Astrocyte of the spinal cord (primary cell): ENCODE measurements around the gene NUMB.
A peak's percentile ranks its signal among the peaks of the same experiment; 100 is the strongest.

ENCODE experiments used
- DNase-seq: peaks from one replicate; pipeline ENCODE4 v3.0.0; 2011; ENCODE audit warnings: low read depth, low spot score
- H3K4me3 ChIP-seq: 2 replicates; pipeline ENCODE4 v1.5.1; 2011; ENCODE audit warnings: low read depth, mild to moderate bottlenecking, low read length, moderate library complexity
- in situ Hi-C: cut with HindIII; loops from 2 replicates; pipeline ENCODE4 v1.10.0; 2017; ENCODE audit warnings: low sequenced_read_pairs
- TF ChIP-seq, protein P1 (sequence below): IDR thresholded peaks from 2 replicates; pipeline ENCODE4 v1.5.1; 2012; ENCODE audit warnings: low read depth, mild to moderate bottlenecking, low read length, inconsistent platforms

NUMB gene

DNA sequence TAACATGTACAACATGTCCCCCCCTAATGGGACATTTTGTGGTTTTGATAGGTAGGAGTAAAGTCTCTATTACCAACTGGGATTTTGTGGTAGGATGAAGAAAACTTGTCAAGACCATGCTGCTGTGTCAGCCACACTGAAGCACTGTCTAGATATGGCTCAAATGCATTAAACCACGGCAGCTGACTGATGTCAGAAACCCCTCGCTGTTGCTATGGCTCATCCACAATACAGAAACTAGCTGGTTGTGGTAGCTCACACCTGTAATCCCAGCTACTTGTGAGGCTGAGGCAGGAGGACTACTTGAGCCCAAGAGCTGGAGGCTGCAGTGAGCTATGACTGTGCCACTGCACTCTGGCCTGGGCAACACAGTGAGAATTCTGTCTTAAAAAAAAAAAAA, 181.0 kb downstream of the NUMB start:
- no peak for DNase-seq
- no peak overlapping the region for H3K4me3 ChIP-seq
- in situ Hi-C loops, result loop anchor here (25.0 kb wide), 1 partner anchor 185 kb away; the partner anchor contains the start of gene NUMB
- TF ChIP-seq, protein P1, sequence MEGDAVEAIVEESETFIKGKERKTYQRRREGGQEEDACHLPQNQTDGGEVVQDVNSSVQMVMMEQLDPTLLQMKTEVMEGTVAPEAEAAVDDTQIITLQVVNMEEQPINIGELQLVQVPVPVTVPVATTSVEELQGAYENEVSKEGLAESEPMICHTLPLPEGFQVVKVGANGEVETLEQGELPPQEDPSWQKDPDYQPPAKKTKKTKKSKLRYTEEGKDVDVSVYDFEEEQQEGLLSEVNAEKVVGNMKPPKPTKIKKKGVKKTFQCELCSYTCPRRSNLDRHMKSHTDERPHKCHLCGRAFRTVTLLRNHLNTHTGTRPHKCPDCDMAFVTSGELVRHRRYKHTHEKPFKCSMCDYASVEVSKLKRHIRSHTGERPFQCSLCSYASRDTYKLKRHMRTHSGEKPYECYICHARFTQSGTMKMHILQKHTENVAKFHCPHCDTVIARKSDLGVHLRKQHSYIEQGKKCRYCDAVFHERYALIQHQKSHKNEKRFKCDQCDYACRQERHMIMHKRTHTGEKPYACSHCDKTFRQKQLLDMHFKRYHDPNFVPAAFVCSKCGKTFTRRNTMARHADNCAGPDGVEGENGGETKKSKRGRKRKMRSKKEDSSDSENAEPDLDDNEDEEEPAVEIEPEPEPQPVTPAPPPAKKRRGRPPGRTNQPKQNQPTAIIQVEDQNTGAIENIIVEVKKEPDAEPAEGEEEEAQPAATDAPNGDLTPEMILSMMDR, result no peak

DNA sequence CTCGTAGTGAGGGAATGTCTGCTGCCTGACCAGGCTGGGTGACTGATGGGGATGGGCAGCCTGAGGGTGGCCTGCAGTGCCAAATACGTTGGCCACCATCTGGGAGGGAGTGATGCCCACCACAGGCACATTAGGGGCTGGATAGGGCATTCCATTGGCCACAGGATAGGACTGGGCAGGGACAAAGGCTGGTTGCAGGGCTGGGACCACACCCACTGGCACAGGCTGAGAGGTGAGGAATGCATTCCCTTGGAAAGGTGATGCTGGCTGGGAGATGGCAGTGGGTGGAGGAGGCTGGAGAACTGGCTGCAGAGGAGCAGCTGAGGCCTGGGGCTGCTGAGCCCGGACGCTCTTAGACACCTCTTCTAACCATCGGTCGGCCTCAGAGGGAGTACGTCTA, 181.5 kb downstream of the NUMB start:
- DNase-seq, result no peak
- no peak overlapping the region for H3K4me3 ChIP-seq
- TF ChIP-seq, protein P1, result no peak
- in situ Hi-C loops, result loop anchor here (25.0 kb wide), 1 partner anchor 185 kb away; the partner anchor contains the start of gene NUMB

DNA sequence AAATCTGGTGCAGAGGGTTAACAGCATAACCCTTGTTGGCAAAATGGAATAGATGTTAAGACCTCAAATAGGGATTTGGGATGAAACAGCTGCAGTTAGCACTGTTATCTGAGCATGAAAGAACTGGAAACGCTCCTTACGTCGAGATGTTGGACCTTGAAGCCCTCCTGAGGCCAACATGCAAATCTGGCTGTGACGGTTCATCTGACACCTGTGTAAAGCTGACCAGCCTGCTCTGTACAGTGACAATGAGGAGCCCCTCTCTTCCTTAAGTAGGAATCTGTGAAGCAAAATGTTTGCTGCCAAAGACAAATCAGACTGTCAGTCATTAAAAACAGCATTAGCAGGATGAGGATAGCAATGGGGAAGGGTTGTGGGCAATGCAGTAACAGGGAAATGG, 184.5 kb downstream of the NUMB start:
- in situ Hi-C loops, result no loop called here
- no peak for DNase-seq
- H3K4me3 ChIP-seq, result no peak overlapping the region
- TF ChIP-seq, protein P1, result no peak

DNA sequence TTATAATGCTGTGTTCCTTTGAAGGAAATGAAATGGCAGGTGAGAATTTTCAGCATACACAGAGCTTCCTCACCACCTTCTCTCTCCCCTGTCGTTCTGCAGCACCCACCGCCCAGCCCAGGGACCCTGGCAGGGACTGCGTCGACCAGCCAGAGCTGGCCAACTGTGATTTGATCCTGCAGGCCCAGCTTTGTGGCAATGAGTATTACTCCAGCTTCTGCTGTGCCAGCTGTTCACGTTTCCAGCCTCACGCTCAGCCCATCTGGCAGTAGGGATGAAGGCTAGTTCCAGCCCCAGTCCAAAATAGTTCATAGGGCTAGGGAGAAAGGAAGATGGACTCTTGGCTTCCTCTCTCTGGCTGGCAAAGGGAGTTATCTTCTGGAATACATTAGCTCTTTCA, 186.0 kb downstream of the NUMB start:
- H3K4me3 ChIP-seq, result no peak overlapping the region
- TF ChIP-seq, protein P1, result no peak
- in situ Hi-C loops, result no loop called here
- no peak for DNase-seq

DNA sequence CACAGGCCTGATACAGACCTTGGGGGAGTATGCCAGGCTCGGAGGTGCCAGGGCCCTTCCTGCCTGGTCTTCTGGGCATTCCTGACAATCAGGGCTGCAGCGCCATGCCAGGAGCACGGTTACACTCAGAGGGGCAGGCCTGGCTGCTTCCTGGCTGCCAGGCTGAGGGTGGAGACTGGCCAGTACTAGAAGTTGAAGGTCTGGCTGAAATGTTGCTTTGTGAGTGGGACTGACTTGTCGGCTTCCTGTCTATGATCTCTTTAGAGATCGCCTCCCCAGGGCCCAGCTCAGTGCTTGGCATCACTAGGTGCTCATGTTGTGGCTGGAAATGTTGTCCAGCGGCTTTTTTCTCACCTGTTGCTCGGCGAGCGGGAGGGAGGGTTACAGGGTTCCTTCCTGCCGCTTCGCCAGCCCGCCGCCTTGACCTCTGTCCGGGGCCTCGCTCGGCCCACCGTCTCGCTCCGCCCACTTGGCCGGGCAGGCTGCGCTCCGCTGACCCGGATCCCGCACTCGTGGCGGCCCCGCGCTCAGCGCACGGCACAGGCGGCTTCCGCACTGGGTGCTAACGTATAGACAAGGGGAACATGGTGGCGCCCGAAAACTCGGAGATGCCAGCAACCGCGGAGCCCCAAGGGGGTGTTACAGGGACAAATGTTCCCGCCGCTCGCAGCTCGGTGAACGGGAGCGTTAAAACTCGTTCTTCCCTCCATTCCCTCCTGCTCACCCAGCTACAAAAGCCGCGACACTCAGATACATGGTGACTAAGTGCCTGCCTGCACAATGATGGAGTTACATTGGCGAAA, 188.4 kb downstream of the NUMB start:
- DNase-seq, result peak; percentile 35
- in situ Hi-C loops, result no loop called here
- H3K4me3 ChIP-seq, result peak overlapping the region; percentile 20
- TF ChIP-seq, protein P1, result no peak

DNA sequence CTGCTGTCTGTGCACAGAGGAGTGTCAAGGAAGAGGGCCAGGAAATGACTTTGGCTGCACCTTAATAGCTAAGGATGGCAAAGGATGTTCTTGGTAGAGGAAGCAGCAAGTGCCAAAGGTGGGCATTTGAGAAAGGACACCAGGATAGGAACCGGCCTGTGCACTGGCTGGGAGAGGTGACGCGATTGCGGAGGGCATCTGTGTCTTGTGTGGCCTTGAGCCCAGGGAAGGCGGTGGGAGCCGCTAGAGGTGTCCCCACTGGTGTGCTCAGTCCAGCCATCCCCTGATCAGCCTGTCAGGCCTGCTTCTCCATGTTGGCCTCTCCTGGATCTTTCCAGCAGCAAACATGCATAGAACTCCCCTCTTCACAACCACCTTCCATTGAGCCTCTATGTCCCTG, 190.9 kb downstream of the NUMB start:
- no peak overlapping the region for H3K4me3 ChIP-seq
- in situ Hi-C loops, result no loop called here
- DNase-seq, result no peak

More for the DNA sequence above, 190.9 kb downstream of the NUMB start:
- TF ChIP-seq, protein P1, result no peak
